Measurements from ENCODE around the gene LGALS9. TPM values are rescaled to one million over a fixed set of nuclear protein-coding genes. Genes with fewer than 3 reads are reported as not detected.

Gene LGALS9
- total and polyA plus RNA-seq, 2 donors (not counting 3 experiments of a cell fraction or from before 2014, with no cell fraction given), result 52.4 to 65.2 TPM

DNA sequence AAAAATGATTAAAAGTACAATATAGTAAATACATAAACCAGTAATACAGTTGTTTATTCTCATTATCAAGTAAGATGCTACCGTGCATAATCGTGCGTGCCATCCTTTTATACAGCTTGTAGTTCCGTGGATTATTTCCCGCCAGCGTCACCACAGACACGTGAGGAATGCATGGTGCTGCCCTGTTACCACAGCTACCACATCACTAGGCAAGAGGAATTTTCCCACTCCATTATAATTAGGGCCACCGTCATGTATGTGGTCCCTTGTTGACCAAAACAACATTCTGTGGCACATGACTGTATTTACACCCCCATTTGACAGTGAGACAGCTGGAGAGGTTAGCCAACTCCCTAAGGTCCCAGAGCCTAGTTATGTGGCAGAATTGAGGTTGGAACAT lies 30.5 kb upstream of the LGALS9 start:
- intact Hi-C loops (cut with micrococcal nuclease), result loop anchor here (1.0 to 2.0 kb wide), 4 partner anchors 144 to 403 kb away; partner anchors contain the start of gene KSR1
- ChIA-PET POLR2A (interaction anchor here (0.6 to 1.2 kb wide), 3 partner anchors 144 to 364 kb away, joined by 3 to 4 read pairs (median 3); partner anchors contain the start of gene KSR1), CTCF (interaction anchor here (0.6 to 10.3 kb wide), 57 partner anchors 8 to 403 kb away, joined by 3 to 150 read pairs (median 7); partner anchors contain the start of genes KSR1 and WSB1)
- Histone ChIP-seq H3K36me3 (ENCODE audit: control insufficient read depth in 2 of 2, extremely low read depth in 1 of 2, insufficient read depth in 2 of 2, low read length in 2 of 2) (peaks cover 15 to 32% of the 10 kb centered on the region in 2 experiments), H3K9me3 (replicated peaks; ENCODE audit: control insufficient read depth, insufficient read depth, low read length) (no peaks in the 10 kb centered on the region), H3K79me2 (ENCODE audit: control insufficient read depth, insufficient read depth, low read length) (no peaks in the 10 kb centered on the region), H3K27ac (ENCODE audit: insufficient read depth, low read depth, low read length) (no peak overlapping the region), H3K4me3 (replicated peaks in 1 of 3; ENCODE audit: insufficient read depth in 1 of 3, low read depth in 1 of 3, low read length in 3 of 3) (no peak overlapping the region), H3K27me3 (ENCODE audit: control insufficient read depth in 2 of 2, insufficient read depth in 2 of 2, low read length in 2 of 2) (no peaks in the 10 kb centered on the region), H4K20me1 (replicated peaks; ENCODE audit: control insufficient read depth, extremely low read depth, insufficient read depth, low read length) (no peaks in the 10 kb centered on the region), H3K9me1 (replicated peaks; ENCODE audit: control insufficient read depth, extremely low read depth, insufficient read depth, low read length) (no peaks in the 10 kb centered on the region), H2AFZ (ENCODE audit: low read depth, low read length) (no peak overlapping the region), H3K9ac (replicated peaks; ENCODE audit: extremely low read depth, insufficient read depth, low read length) (no peak overlapping the region), H3K4me1 (ENCODE audit: control insufficient read depth, extremely low read depth, insufficient read depth, low read length) (peaks cover 14% of the 10 kb centered on the region), H3K4me2 (ENCODE audit: insufficient read depth, low read length) (no peak overlapping the region)
- no peak for TF ChIP-seq POLR2A (IDR thresholded peaks at IDR 0.05; ENCODE audit: low read depth, low read length)
- no peak for TF ChIP-seq JUN (IDR thresholded peaks at IDR 0.05; ENCODE audit: borderline replicate concordance, insufficient read depth, insufficient read length, low read depth)
- no peak for TF ChIP-seq POLR2AphosphoS5 (IDR thresholded peaks at IDR 0.05; ENCODE audit: insufficient read depth, low read depth, low read length)
- no peak for TF ChIP-seq MYC (IDR thresholded peaks at IDR 0.05; ENCODE audit: low read depth, low read length)
- TF ChIP-seq, protein P1, sequence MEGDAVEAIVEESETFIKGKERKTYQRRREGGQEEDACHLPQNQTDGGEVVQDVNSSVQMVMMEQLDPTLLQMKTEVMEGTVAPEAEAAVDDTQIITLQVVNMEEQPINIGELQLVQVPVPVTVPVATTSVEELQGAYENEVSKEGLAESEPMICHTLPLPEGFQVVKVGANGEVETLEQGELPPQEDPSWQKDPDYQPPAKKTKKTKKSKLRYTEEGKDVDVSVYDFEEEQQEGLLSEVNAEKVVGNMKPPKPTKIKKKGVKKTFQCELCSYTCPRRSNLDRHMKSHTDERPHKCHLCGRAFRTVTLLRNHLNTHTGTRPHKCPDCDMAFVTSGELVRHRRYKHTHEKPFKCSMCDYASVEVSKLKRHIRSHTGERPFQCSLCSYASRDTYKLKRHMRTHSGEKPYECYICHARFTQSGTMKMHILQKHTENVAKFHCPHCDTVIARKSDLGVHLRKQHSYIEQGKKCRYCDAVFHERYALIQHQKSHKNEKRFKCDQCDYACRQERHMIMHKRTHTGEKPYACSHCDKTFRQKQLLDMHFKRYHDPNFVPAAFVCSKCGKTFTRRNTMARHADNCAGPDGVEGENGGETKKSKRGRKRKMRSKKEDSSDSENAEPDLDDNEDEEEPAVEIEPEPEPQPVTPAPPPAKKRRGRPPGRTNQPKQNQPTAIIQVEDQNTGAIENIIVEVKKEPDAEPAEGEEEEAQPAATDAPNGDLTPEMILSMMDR (IDR thresholded peaks at IDR 0.05; ENCODE audit: extremely low read depth in 1 of 2, insufficient read depth in 1 of 2, low read depth in 1 of 2, low read length in 2 of 2), result no peak
- TF ChIP-seq FOS (IDR thresholded peaks at IDR 0.05; ENCODE audit: borderline replicate concordance, insufficient read depth, low read length), result no peak
- TF ChIP-seq, protein P2, sequence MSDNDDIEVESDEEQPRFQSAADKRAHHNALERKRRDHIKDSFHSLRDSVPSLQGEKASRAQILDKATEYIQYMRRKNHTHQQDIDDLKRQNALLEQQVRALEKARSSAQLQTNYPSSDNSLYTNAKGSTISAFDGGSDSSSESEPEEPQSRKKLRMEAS (IDR thresholded peaks at IDR 0.05; ENCODE audit: insufficient read depth, insufficient read length), result no peak
- TF ChIP-seq EZH2 (IDR thresholded peaks at IDR 0.05; ENCODE audit: borderline replicate concordance, low read depth, low read length, severe bottlenecking), result no peak
- no peak for TF ChIP-seq GATA2 (IDR thresholded peaks at IDR 0.05; ENCODE audit: insufficient read depth, insufficient read length, low read depth, low read length)
- dilution Hi-C loops (cut with MboI; ENCODE audit: extremely low pct_ligation_motif_present, low sequenced_read_pairs), result no loop called here
- DNase-seq (ENCODE audit: low read depth, low spot score), result no peak
- no TSS peak for BruUV-seq (replicated peaks)
- FAIRE-seq, result no peak

Measured in endothelial cell of umbilical vein (primary cell).